ENCODE data around the gene RAD23A. TPM values are rescaled to one million over a fixed set of nuclear protein-coding genes. Genes with fewer than 3 reads are reported as not detected.

The RAD23A gene
- total and polyA plus RNA-seq, 2 of the 4 experiments (the other 2 are of a cell fraction): 54.3 to 67.8 TPM

- Histone ChIP-seq H3K14ac (replicated peaks; ENCODE audit: low read depth, low read length) (peak overlapping the region; percentile 85), H3K27me3 (ENCODE audit: control insufficient read depth, insufficient read depth, low read length) (no peaks in the 10 kb centered on the region), H3K9ac (ENCODE audit: low read depth, low read length) (peak overlapping the region; percentile 78), H3K18ac (ENCODE audit: low read depth, low read length) (peak overlapping the region; percentile 47; the same call in 1 of the 2 replicates), H4K5ac (ENCODE audit: low read depth, low read length) (peak overlapping the region; percentile 21), H2BK120ac (ENCODE audit: low read depth, low read length) (peak overlapping the region; percentile 37; the same call in 1 of the 2 replicates), H2BK15ac (ENCODE audit: low read depth, low read length) (no peak overlapping the region), H2BK5ac (ENCODE audit: low read depth, low read length, poor library complexity, severe bottlenecking) (peak overlapping the region; percentile 75), H3K27ac (ENCODE audit: insufficient read depth, low read length) (peak overlapping the region; percentile 76), H4K8ac (ENCODE audit: low read depth in 2 of 2, low read length in 2 of 2) (peak overlapping the region in 1 of 2 experiments; percentile 75; a peak in 1 of 4 replicates), H3K9me1 (ENCODE audit: insufficient read depth, low read length) (peaks cover 11% of the 10 kb centered on the region), H3K4me2 (ENCODE audit: low read depth, low read length) (peak overlapping the region; percentile 76), H3K56ac (ENCODE audit: extremely low read depth, insufficient read depth, low read length) (0 out of 2 replicates have a peak overlapping the region, but pooled peaks have one; percentile 4), H4K91ac (ENCODE audit: insufficient read depth, low read depth, low read length) (peak overlapping the region; percentile 79), H3K36me3 (ENCODE audit: control insufficient read depth, insufficient read depth, low read length) (peaks cover 13% of the 10 kb centered on the region), H3K23ac (ENCODE audit: low read depth, low read length) (peak overlapping the region; percentile 76; the same call in 1 of the 2 replicates), H4K20me1 (ENCODE audit: insufficient read depth, low read length) (peaks cover 27% of the 10 kb centered on the region), H2BK20ac (ENCODE audit: low read depth, low read length) (no peak overlapping the region), H3K79me1 (ENCODE audit: low read depth in 1 of 2, low read length in 2 of 2) (peaks cover 18 to 48% of the 10 kb centered on the region in 2 experiments), H2AK9ac (replicated peaks; ENCODE audit: low read depth, low read length, poor library complexity) (peak overlapping the region; percentile 99), H2AFZ (replicated peaks; ENCODE audit: low read length, poor library complexity) (peak overlapping the region; percentile 93), H3K9me3 (ENCODE audit: control insufficient read depth, insufficient read depth, low read length) (no peaks in the 10 kb centered on the region), H3K4me3 (ENCODE audit: insufficient read depth, low read depth, low read length) (peak overlapping the region; percentile 93), H3K4ac (ENCODE audit: low read depth, low read length) (peak overlapping the region; percentile 81), H3K4me1 (ENCODE audit: control insufficient read depth, insufficient read depth, low read length) (peaks cover 13% of the 10 kb centered on the region), H2AK5ac (ENCODE audit: low read depth, low read length) (peak overlapping the region; percentile 86)
- ATAC-seq (ENCODE audit: low read depth): peak; percentile 51
- peak; percentile 30 for DNase-seq
- dilution Hi-C loops (cut with HindIII; ENCODE audit: low sequenced_read_pairs, unreplicated experiment) (no loop called here), in situ Hi-C loops (cut with MboI; ENCODE audit: low sequenced_read_pairs) (loop anchor here (25.0 kb wide), 1 partner anchor 742 kb away; a partner anchor contains a TSS), intact Hi-C loops (cut with micrococcal nuclease) (loop anchor here (5.0 kb wide), 1 partner anchor 66 kb away; no protein-coding TSS in a partner anchor)
- POLR2A ChIA-PET (ENCODE audit: unreplicated experiment): no interaction called here
- BruUV-seq (replicated peaks): no TSS peak
- CTCF ChIA-PET: interaction anchor here (0.8 to 1.1 kb wide), 2 partner anchors 65 to 98 kb away, joined by 3 to 4 read pairs; no protein-coding TSS in a partner anchor
- WGBS, 2 experiments (ENCODE audit: extremely low coverage in 2 of 2, insufficient read length in 1 of 2): 1% methylated on average over 41 of the region's 129 CpGs; no CpG with 5 or more reads in 1 of the 2 experiments
- TF ChIP-seq MXI1 (IDR thresholded peaks at IDR 0.05; ENCODE audit: borderline replicate concordance, low read depth, low read length) (peak; percentile 50; the same call in 1 of the 2 replicates), BHLHE40 (IDR thresholded peaks at IDR 0.05; ENCODE audit: low read depth, low read length) (peak; percentile 64), CEBPB (IDR thresholded peaks at IDR 0.05; ENCODE audit: low read depth, low read length) (no peak), CTCF (conservative IDR thresholded peaks at IDR 0.05; ENCODE audit: low read depth, low read length) (no peak), RAD21 (IDR thresholded peaks at IDR 0.05; ENCODE audit: low read length) (no peak)
These were observed 50.1 kb downstream of the RAD23A start for GRCh38 chr19:12995596-12996405.

All from IMR-90 (cell line).